OCI-LY7 (cell line): ENCODE results near the gene ELP4. TPM values are rescaled to one million over a fixed set of nuclear protein-coding genes. Genes with fewer than 3 reads are reported as not detected.

Source experiments
- BruUV-seq: library from RNA; stranded (reverse); fragments of 400-500 nt; replicated peaks from 2 replicates; lab custom pipeline; 2021; lab: Mats Ljungman, UMichigan
- CTCF ChIA-PET: fragments of 300-600 bp; sonication (Branson Sonifier 250); formaldehyde crosslinking; loops from one replicate; lab custom pipeline; 2022; ENCODE audit warnings: antibody characterized with exemption; ENCODE audit not compliant: unreplicated experiment; lab: Charles Lee
- POLR2A ChIA-PET: fragments of 300-600 bp; sonication (Branson Sonifier 250); formaldehyde crosslinking; loops from one replicate; lab custom pipeline; 2022; ENCODE audit warnings: antibody characterized with exemption; lab: Charles Lee
- DNase-seq: peaks from one replicate; pipeline ENCODE4 v3.0.0-alpha.2; 2015; ENCODE audit warnings: low spot score
- H2AFZ ChIP-seq: fragments of 200-600 bp; sonication (generic), shearing (Covaris generic); 2 replicates; pipeline ENCODE4 v1.6.1; 2014; ENCODE audit warnings: mild to moderate bottlenecking, antibody characterized with exemption, low read length, moderate library complexity
- H3K27ac ChIP-seq: fragments of 200-600 bp; sonication (generic); 2 replicates; pipeline ENCODE4 v1.5.1; 2014; ENCODE audit warnings: mixed run types, low read depth, mild to moderate bottlenecking, moderate library complexity, low read length, inconsistent platforms; ENCODE audit not compliant: poor library complexity, severe bottlenecking
- H3K36me3 ChIP-seq: fragments of 200-600 bp; sonication (generic); 2 replicates; pipeline ENCODE4 v1.6.1; 2014; ENCODE audit warnings: mild to moderate bottlenecking, antibody characterized with exemption, low read length, moderate library complexity, mixed read lengths; ENCODE audit not compliant: insufficient read depth
- H3K4me1 ChIP-seq: fragments of 200-600 bp; sonication (generic); 2 replicates; pipeline ENCODE4 v1.5.1; 2014; ENCODE audit warnings: mild to moderate bottlenecking, low read length; ENCODE audit not compliant: insufficient read depth, poor library complexity, severe bottlenecking
- H3K4me2 ChIP-seq: fragments of 200-600 bp; sonication (generic); 2 replicates; pipeline ENCODE4 v1.6.1; 2014; ENCODE audit warnings: mild to moderate bottlenecking, low read length
- H3K4me3 ChIP-seq: fragments of 200-600 bp; sonication (generic); 2 replicates; pipeline ENCODE4 v1.5.1; 2014; ENCODE audit warnings: mild to moderate bottlenecking, low read depth, low read length; ENCODE audit not compliant: poor library complexity, severe bottlenecking
- H3K79me2 ChIP-seq: fragments of 200-600 bp; sonication (generic); 2 replicates; pipeline ENCODE4 v1.6.1; 2016; ENCODE audit warnings: low read depth, mild to moderate bottlenecking, low read length, moderate library complexity, mixed read lengths; ENCODE audit not compliant: insufficient read depth
- H3K9me2 ChIP-seq: fragments of 200-600 bp; sonication (generic); 2 replicates; pipeline ENCODE4 v1.6.1; 2016; ENCODE audit warnings: mild to moderate bottlenecking, low read length, mixed read lengths; ENCODE audit not compliant: insufficient read depth
- H3K9me3 ChIP-seq: fragments of 200-600 bp; sonication (generic); 2 replicates; pipeline ENCODE4 v1.6.1; 2014; ENCODE audit warnings: mild to moderate bottlenecking, mixed run types, low read length, mixed read lengths
- H4K20me1 ChIP-seq: fragments of 200-600 bp; sonication (generic); 2 replicates; pipeline ENCODE4 v1.6.1; 2014; ENCODE audit warnings: mild to moderate bottlenecking, antibody characterized with exemption, low read length, moderate library complexity, mixed read lengths; ENCODE audit not compliant: insufficient read depth
- CTCF ChIP-seq: fragments of 200-600 bp; sonication (generic); conservative IDR thresholded peaks from 2 replicates; pipeline ENCODE4 v1.5.1; 2014; ENCODE audit warnings: mild to moderate bottlenecking, antibody characterized with exemption, low read length, moderate library complexity, mixed read lengths
- EZH2phosphoT487 ChIP-seq: fragments of 200-600 bp; sonication (generic); IDR thresholded peaks from 2 replicates; pipeline ENCODE4 v1.6.1; 2018; ENCODE audit warnings: low read depth, borderline replicate concordance, mild to moderate bottlenecking, mixed run types, antibody characterized with exemption, low read length, moderate library complexity, mixed read lengths
- intact Hi-C: fragments of 100-400 bp; cut with micrococcal nuclease; formaldehyde crosslinking; loops from one replicate; pipeline ENCODE4 v1.10.0; 2022; ENCODE audit not compliant: unreplicated experiment
- total RNA-seq, 2 experiments: library from RNA; depleted of rRNA in 1 of 2; stranded (reverse); fragments of >200 nt in 1 of 2; shearing (Covaris generic) in 1 of 2; gene quantifications; 2 replicates each; pipeline ENCODE4 v1.2.3, GENCODE V29; 2014 to 2022

Gene ELP4
- total RNA-seq, 2 experiments from 2014 or later, result 27.6 to 32.7 TPM

- no peak overlapping the region for H2AFZ ChIP-seq
- POLR2A ChIA-PET, result interaction anchor here (0.7 kb wide), 1 partner anchor 207 kb away, joined by 3 read pairs; no protein-coding TSS in a partner anchor
- no peak overlapping the region for H3K4me2 ChIP-seq
- H3K4me1 ChIP-seq, result no peaks in the 10 kb centered on the region
- no peak for DNase-seq
- no peaks in the 10 kb centered on the region for H3K9me2 ChIP-seq
- BruUV-seq, result no TSS peak
- H3K36me3 ChIP-seq, result 0 out of 2 replicates have a peak, but pooled peaks cover 5% of the 10 kb centered on the region
- intact Hi-C loops, result no loop called here
- H3K9me3 ChIP-seq, result no peaks in the 10 kb centered on the region
- TF ChIP-seq CTCF (no peak), EZH2phosphoT487 (no peak)
- H3K79me2 ChIP-seq, result no peaks in the 10 kb centered on the region
- H3K4me3 ChIP-seq, result no peak overlapping the region
- CTCF ChIA-PET, result no interaction called here
- no peak overlapping the region for H3K27ac ChIP-seq
- H4K20me1 ChIP-seq, result no peaks in the 10 kb centered on the region
These were observed 141.6 kb downstream of the ELP4 start for GRCh38 chr11:31651208-31651607.

- H3K9me2 ChIP-seq, result no peaks in the 10 kb centered on the region
- H3K36me3 ChIP-seq, result 0 out of 2 replicates have a peak, but pooled peaks cover 5% of the 10 kb centered on the region
- H4K20me1 ChIP-seq, result no peaks in the 10 kb centered on the region
- no peaks in the 10 kb centered on the region for H3K79me2 ChIP-seq
- H3K9me3 ChIP-seq, result no peaks in the 10 kb centered on the region
- no peak overlapping the region for H2AFZ ChIP-seq
- ChIA-PET POLR2A (interaction anchor here (0.7 kb wide), 1 partner anchor 13 kb away, joined by 3 read pairs; no protein-coding TSS in a partner anchor), CTCF (no interaction called here)
- no peak overlapping the region for H3K27ac ChIP-seq
- intact Hi-C loops, result no loop called here
- no TSS peak for BruUV-seq
- H3K4me3 ChIP-seq, result no peak overlapping the region
- no peak for DNase-seq
- no peaks in the 10 kb centered on the region for H3K4me1 ChIP-seq
- no peak overlapping the region for H3K4me2 ChIP-seq
- TF ChIP-seq EZH2phosphoT487 (no peak), CTCF (no peak)
These were observed 142.3 kb downstream of the ELP4 start for GRCh38 chr11:31651822-31652221.

- no peak overlapping the region for H3K4me3 ChIP-seq
- intact Hi-C loops, result no loop called here
- H4K20me1 ChIP-seq, result no peaks in the 10 kb centered on the region
- no peak overlapping the region for H3K27ac ChIP-seq
- no peak for DNase-seq
- TF ChIP-seq CTCF (no peak), EZH2phosphoT487 (no peak)
- H3K4me2 ChIP-seq, result no peak overlapping the region
- 0 out of 2 replicates have a peak, but pooled peaks cover 5% of the 10 kb centered on the region for H3K36me3 ChIP-seq
- ChIA-PET CTCF (no interaction called here), POLR2A (interaction anchor here (1.3 kb wide), 1 partner anchor 25 kb away, joined by 5 read pairs; no protein-coding TSS in a partner anchor)
- BruUV-seq, result no TSS peak
- no peaks in the 10 kb centered on the region for H3K9me2 ChIP-seq
- H3K4me1 ChIP-seq, result no peaks in the 10 kb centered on the region
- no peaks in the 10 kb centered on the region for H3K9me3 ChIP-seq
- H3K79me2 ChIP-seq, result no peaks in the 10 kb centered on the region
- H2AFZ ChIP-seq, result no peak overlapping the region
These were observed 143.0 kb downstream of the ELP4 start for GRCh38 chr11:31652528-31652927.
